HG02943 (cell line): ENCODE measurements around the gene SUPT4H1.
"Not testable (repeated sequence)": the region's sequence is repeated elsewhere in the genome, so short reads cannot be mapped to it uniquely, and the experiment has no call there.

Experiments
- ATAC-seq: cut with Tn5 transposase; IDR thresholded peaks from one replicate; pipeline ENCODE4 v1.9.1; 2021; ENCODE audit warnings: mild to moderate bottlenecking, low read depth, moderate library complexity; ENCODE audit not compliant: unreplicated experiment

The SUPT4H1 gene

DNA sequence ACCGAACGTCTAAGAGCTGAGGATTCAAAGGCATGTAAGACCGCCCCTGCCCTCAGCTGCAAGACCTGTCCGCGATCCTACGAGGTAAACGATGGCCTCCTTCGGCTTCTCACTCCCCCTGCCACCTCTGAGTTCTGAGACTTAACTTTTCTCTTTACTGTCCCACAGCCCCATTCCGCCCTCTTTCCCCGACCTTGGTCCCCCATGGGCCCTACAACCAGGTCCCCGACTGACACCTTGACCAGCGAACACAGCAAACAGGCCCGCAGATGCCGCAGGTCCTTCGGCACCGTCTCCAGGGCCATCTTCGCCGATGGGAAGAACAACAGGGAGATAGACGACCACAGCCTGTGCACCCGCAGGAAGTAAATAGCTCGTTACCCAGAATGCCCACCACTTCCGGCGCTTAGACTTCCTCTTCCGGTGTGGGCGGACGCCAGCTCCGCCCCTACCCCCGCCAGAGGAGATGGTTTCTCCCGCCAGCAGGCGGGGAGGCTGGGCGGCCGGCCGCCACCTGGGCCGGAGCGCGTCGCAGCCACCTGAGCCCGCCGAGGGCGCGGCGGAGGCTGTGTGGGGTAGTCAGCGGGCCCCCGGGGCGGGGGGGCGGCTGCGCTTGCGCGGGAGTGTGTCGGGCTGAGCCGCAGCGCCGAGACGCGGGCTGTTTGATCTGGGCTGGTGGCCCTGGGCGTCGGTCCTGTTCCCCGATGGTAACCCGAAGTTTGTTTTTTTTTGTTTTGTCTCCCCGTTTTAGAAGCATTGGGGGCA lies at the start of gene SUPT4H1:
Gene SUPT4H1, minus strand, starts transcription at position 371 of the 765 bp plus-strand sequence. Its CDS starts 66 bp downstream, at position 305.
- peak; percentile 82 for ATAC-seq

DNA sequence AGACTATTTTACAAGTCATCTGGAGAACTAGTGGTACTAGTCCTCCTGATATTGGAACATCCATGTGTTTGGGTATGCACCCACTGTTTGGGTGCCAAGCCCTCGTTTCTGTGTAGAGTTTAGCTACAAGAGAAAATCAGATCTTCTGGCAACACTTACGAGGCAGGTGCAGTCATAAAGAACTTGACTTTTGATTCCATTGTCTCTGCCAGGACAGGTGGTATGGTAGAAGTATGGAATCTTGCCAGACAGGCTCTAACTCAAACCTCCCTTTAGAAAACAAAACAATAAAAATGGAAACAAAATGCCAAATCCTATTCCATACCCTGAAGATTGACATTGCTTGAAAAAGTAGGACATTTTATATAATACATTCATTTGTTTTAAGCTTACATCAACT lies 49.3 kb upstream of the SUPT4H1 start:
- no peak for ATAC-seq

DNA sequence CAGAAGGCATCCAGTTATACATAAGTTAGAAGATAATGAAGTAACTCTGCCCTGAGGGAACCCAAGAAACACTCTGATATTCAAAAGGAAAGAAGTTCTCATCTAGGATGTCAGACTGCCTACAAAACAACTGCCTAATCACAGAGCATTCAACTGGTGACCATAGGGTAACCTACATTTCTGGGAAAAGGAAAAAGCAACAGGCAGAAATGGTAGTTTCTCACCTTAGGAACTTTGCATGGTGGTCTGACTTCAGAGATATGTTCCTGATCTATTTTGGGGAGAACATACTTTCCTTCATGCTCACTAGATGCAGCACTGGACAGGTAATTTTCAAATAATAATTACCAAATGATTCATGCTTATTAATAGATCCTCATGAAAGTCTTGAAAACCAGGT lies 48.8 kb upstream of the SUPT4H1 start:
- ATAC-seq = no peak

DNA sequence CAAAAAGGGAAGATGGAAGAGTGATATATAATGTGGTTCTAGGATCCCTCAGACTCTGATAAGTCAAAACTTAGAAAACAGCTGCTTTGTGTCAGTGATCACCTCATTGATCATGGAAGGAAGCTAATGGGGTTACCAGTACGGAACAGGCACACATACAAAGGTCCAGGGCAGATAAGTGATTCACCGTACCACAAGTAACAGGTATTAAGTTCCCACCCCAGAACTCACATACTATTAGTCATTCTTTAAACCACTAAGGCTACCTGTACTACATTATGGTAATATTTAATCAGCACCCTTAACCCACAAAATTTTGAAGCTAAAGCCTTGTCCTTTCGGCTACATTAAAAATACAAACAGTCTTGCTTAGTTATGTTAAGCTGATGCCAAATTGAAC lies 48.0 kb upstream of the SUPT4H1 start:
- no peak for ATAC-seq

DNA sequence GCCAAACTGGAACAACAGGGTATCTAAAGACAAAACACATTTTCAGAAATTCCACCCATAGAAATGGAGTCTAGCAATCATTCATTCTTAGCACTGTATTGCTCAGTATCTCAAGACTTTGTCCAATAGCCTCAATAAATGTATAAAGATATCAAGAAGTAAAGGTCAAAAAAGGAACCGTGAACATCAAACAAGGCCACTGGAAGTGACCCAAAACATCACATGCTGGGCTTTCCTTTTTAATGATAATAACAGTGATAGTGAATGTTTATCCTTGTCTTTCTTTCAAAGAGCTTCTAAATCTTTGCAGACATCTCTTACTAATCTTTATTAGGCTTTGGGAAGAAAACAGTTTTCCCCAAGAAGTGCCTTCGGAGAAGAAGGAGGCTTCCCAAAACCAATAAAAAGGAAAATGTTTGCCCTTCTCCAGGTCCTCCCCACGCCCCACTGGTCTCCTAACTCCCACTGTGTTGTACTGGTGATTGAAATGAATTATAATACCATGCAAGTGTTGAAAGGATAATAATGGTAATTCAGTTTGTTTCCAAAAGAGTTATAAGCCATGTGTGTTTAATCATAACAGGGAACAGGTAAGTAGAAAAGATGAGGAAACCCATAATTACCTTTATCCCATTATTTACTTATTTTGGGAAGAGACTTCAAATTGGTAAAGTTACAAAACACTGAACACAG lies 46.7 kb upstream of the SUPT4H1 start:
- no peak for ATAC-seq

DNA sequence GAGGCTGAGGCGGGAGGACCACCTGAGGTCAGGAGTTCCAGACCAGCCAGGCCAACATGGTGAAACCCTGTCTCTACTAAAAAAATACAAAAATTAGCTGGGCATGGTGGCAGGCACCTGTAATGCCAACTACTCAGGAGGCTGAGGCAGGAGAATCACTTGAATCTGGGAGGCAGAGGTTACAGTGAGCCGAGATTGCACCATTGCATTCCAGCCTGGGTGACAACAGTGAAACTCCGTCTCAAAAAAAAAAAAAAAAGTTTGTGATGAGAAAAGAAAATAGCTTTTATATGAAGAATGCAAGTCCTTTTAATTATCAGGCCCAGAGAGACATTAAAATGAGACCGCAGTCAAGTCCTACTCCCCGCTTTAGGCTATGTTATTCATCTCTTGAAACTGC lies 45.4 kb upstream of the SUPT4H1 start:
- ATAC-seq = not testable (repeated sequence)

DNA sequence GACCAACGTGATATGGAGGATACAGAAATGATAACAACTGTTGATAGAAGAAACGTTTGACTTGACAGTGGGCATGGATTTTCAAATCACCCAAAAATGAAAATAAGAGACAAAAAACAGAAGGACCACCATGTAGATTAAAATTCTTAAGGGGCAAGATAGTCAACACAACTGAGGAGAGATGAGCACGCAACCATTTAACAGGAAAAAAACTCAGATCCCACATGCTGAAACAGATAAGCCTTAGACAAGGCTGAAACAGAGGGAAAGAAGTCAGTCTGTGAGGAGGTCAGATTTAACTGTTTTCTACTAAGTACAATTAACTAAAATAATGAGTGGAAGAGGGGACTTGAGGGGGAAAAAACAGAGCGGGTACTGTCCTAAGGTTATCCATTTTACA lies 44.2 kb upstream of the SUPT4H1 start:
- no peak for ATAC-seq

DNA sequence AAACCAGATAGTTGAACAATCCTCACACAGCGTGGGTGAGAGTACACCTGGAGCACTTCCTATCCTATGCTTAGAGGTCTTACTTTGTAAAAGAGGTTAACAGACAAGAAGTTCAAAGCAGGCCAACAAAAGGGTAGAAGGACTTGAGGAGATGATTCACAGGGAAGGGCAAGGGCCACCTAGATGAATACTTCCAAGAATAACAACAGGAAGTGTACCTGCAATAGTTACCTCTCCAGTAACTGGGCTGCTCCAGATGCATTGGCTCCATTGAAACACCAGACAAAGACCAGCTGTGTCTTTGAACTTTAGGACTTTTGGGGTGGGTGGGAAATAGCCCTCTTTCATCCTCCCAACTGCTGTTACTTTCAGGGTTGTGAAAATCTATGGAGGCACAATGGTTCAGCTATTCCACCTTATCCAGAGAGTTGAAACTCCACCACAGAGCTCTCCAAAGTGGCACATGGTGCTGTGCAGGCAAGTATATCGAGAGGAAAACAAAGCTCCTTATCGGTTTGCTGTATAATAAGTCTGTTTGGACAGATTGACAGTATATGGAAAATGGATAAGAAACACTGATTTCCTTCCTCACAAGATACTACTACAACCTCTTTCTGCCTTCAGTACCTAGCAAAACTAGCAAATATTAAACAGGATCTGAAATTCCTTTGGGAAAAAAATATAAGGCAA lies 42.7 kb upstream of the SUPT4H1 start:
- ATAC-seq = no peak

DNA sequence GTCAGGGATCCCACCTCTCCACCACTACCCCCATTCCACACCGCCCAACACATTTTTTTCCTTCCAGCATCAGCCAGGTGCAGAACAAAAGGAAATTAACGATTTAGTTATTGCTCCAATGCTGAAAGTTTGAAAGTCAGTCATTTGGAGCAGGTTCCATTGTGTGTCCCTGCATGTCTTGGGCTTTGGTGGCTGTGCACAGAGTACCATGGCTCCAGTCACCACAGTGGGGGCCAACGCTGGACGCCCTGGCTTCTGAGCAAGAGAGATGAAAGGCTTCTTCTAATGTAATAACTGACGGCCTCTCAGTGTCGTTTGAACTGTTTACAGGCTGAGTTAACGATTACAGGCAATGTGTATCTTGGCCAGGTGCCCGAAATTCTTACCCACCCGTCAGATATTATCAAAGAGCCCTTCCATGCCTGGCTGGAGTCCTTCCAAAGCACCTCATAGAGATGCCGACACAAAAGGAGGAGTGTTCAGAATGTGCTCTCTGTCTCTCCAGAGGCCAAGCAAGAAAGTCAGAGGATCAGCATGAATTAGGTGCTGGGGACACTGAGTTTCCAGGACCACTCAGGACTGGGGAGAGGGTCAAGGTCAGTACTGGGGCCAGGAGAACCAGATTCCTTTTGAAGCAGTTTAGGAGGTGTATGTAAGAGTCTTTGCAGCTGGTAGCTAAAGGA lies 39.4 kb upstream of the SUPT4H1 start:
- no peak for ATAC-seq

DNA sequence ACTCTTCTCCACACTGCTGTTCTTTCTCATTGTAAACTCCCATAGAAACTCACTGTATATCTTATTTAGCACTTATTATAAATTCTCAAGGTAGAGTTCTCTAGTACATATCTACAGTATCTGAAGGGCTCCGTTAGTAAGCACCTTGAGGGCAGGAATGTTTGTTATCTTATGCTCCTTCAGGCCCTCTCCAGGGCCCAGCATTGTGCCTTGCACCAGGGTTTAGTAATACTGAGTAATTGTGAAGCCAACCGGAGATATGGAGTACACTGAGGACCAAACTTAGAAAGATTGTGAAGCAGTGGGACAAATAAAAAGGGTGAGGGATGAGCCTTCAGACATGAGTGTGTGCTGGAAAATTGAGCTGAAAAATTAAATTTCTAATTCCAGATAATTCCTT lies 38.9 kb upstream of the SUPT4H1 start:
- ATAC-seq = no peak

DNA sequence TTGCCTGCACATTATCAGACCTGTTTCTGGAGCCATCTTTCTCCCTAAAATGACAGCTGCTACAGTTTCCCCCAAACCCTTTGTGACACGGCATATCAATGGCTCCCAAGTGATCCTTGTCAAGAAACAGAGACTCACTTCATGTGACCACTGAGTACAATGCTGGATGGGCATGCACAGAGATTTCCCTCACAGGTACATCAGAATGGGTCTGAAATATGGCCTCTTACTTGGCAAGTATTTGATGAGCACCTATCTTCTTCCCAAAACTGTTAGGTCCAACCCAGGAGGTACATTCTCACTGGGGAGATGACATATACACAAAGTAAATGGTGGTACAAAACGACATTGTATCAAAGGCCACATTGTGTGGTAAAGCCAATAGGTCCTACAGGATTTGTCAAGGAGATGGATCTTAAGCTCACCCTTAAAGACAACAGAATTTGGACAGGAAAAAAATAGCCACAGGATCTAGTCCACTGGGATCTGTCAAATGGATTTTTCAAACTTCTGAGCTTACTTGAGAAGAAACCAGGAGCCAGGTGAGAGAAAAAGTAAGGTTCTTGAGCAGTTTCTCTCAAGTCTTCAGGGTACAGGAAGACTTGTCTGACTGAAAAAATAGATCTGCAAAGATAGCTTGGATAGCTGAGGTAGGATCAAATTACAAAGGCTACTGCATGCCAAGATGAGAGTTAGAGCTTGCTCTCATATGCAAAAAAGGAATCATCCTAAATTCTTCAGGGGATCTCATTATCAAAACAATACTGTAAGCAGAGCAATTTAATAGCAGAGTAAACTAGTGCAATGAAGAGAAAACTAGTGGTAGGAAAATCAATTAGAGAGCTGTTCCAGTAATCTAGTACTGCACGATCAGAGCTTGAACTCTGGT lies 36.5 kb upstream of the SUPT4H1 start:
- no peak for ATAC-seq

DNA sequence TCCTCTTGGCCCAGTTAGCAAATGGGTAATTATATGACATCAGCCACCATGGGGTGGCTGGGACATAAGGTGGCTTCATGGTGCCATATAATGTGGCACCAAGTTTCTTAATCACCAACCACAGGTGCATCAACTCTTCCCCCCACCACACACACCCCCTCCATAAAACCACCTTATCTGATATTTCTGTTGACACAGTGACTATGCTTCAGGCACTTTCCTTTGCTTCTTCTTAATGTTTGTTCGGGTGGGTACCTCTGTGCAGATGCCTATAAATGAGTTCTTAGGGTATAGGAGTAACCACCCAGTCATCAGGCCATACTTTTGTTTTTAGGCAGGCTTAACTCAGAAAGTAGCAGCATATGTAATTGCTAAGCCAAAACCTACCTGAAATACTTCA lies 35.8 kb upstream of the SUPT4H1 start:
- no peak for ATAC-seq

DNA sequence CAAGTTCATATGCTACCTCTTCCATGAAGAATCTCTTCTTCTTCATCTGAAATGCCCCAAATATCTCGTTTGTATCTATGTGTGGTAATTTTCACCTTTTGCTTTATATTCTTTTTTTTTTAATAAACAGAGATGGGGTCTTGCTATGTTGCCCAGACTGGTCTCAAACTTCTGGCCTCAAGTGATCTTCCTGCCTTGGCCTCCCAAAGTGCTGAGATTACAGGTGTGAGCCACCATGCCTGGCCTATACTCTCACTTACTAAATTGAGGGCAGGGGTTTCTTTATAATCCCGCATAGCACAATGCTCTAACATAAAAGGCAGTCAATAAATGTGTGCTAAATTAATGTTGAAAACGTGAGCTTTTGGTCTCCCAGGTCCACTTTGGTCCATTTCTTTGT lies 34.7 kb upstream of the SUPT4H1 start:
- ATAC-seq = no peak

DNA sequence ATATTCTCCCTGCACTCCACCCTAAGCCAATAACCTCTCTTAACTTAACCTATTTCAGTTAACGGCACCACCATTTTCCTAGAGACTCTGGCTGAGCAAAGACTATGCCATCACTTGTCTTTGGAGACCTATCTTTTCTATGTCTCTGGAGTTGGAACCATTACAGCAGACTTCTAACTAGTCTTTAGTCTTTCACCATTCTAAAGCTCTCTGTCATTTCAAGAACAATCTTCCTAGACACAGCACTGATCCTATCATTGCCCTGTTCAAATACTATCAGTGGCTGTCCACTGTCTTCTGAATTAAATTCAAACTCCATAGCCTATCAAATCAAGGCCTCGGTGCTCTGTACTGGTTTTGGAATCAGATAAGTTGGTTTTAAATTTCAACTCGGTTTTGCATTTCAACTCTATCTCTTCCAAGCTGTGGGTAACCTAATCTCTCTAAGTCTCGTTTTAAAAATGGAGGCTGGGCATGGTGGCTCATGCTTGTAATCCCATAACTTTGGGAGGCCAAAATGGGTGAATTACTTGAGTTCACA lies 33.4 kb upstream of the SUPT4H1 start:
- ATAC-seq = no peak

DNA sequence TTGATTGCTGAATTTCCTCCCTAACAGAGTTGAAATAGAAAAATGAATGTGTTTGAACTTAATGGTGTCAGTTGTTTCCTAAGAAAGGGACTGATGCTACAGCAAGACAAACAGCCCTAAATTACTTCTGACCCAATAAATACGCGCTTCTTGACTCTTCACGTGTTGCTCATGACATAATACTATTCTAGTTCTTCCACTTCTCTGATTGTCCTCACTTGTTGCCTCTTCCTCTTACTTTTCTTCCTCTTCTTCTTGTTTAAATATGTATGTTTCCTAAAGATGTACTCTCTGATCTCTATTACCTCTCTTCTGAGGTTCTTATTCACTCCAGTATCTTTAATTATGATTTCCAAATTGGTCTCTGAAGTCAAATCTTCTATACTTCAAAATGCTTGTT lies 32.9 kb upstream of the SUPT4H1 start:
- no peak for ATAC-seq

DNA sequence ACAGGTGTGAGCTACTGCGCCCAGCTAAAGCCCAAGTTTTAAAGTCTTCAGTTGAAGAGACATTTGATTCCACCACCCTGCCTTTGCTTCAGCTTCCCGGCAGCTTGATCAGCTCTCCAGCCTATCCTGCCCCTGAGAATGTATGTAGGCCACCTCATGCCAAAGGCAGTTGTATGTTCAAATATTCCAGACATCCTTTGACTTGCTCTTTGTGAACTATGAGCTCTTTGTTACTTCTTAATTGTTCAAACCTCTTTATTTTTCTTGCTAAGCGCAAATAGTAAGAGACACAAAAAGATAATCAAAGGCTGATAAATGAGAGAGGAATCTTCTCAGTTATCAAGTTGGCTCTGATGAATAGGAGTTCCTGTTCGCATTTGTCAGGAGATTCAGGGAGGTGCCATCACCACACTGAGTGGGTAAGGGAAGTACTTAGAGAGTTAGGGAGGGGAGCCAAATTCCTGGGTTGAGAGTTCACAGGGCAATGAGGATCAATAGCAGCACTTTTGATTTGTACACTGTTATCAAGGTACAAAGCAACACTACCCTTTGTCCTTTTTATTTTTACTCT lies 32.0 kb upstream of the SUPT4H1 start:
- ATAC-seq = no peak

DNA sequence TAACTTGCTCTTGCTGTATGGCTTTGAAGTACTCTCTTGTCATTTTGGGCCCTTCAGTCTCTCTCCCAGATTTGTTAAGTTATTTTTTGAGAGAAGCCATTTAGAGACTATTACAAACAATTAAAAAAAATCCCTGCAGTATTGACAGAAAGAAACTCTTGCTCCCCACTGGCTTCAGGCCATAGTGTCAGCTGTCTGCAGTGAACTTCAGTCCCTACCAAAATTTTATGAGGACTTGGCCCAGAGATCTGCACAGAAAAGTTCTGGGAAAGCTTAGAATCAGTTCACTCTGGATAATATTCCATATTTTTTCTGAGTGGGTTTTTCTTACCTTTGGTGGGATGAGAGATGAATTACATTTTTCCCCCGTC lies 30.9 kb upstream of the SUPT4H1 start:
- no peak for ATAC-seq

DNA sequence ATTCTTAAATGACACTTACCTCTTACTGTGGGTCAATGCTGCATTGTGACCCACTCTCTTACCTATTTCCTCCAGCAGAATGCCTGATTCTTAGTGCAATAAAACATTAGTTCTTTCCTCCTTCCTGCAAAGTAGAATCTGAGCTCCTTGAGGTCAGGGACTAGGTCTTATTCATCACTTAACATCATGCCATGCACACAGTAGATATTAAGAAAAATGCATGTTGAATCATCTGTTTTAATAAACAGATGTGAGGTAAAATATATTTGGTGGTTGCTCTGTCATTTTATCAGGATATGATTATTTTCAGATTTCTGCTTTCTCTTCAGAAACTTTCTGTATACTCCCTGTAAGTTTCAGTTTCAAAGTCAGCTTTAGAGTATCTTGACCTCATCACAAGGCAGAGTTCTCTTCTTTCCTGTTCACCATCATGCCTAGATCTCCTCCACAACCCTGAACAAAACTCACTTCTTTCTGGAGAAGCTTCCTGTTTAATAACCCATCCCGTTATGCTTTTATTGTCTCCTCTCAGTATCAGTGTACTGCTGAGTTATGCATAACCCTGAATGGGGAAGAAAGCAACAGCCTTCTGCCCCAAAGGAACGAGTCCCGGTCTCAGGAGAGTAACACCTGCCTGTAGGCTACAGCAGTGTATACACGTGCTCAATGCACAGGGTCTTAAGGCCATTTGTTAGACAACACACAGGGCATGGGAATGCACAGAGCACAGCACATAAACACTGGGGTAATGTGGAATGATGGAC lies 30.3 kb upstream of the SUPT4H1 start:
- no peak for ATAC-seq
